ENCODE results near the gene MUC6. TPM values are rescaled to one million over a fixed set of nuclear protein-coding genes. Genes with fewer than 3 reads are reported as not detected.

The MUC6 gene
- total RNA-seq, 2 experiments from 2014 or later = not detected

GRCh38 chr11:1030086-1030485 lies 6.4 kb downstream of the MUC6 start:
- H3K4me3 Mint-ChIP-seq = no peak overlapping the region
- H3K36me3 Mint-ChIP-seq (ENCODE audit: low read depth) = no peaks in the 10 kb centered on the region
- H3K27me3 Mint-ChIP-seq = no peaks in the 10 kb centered on the region
- intact Hi-C loops (cut with DNase I, micrococcal nuclease) = no loop called here
- peaks cover 5% of the 10 kb centered on the region for H3K9me3 Mint-ChIP-seq (ENCODE audit: low read depth)
- H3K27ac Mint-ChIP-seq = no peak overlapping the region
- H3K4me1 Mint-ChIP-seq = no peaks in the 10 kb centered on the region
- POLR2A ChIA-PET = no interaction called here
- DNase-seq (no peak), ATAC-seq (no peak)
- CTCF ChIA-PET = no interaction called here

- Mint-ChIP-seq H3K4me3 (no peak overlapping the region), H3K4me1 (no peaks in the 10 kb centered on the region), H3K36me3 (ENCODE audit: low read depth) (no peaks in the 10 kb centered on the region), H3K9me3 (ENCODE audit: low read depth) (peaks cover 5% of the 10 kb centered on the region), H3K27ac (no peak overlapping the region), H3K27me3 (no peaks in the 10 kb centered on the region)
- ATAC-seq = no peak
- intact Hi-C loops (cut with DNase I, micrococcal nuclease) = no loop called here
- POLR2A ChIA-PET = no interaction called here
- no peak for DNase-seq
- CTCF ChIA-PET = no interaction called here
Observed at GRCh38 chr11:1029654-1030053, 6.9 kb downstream of the MUC6 start.

DNA sequence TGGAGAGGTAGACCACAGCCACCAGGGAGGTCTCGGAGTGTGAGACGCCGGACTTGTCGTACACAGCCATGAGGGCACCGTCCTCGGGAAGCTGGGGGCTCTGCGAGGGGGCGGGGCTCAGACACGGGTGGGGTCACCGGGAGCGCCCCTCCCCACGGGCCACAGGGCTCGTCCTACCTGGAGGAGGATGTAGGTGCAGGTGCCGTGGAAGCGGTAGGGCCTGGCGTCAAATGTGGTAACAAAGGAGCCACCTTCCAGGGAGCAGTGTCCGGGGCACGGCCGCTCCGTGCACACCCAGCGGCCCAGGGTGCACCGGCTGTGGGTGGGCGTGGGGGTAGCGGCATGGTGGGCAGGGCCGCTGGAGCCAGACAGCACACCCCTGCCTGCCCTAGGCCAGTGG lies 7.5 kb downstream of the MUC6 start:
- no peak overlapping the region for H3K4me3 Mint-ChIP-seq
- DNase-seq (no peak), ATAC-seq (no peak)
- no peak overlapping the region for H3K27ac Mint-ChIP-seq
- H3K36me3 Mint-ChIP-seq (ENCODE audit: low read depth) = no peaks in the 10 kb centered on the region
- no peaks in the 10 kb centered on the region for H3K4me1 Mint-ChIP-seq
- ChIA-PET POLR2A (no interaction called here), CTCF (no interaction called here)
- no peaks in the 10 kb centered on the region for H3K27me3 Mint-ChIP-seq
- peaks cover 5% of the 10 kb centered on the region for H3K9me3 Mint-ChIP-seq (ENCODE audit: low read depth)
- intact Hi-C loops (cut with DNase I, micrococcal nuclease) = no loop called here

DNA sequence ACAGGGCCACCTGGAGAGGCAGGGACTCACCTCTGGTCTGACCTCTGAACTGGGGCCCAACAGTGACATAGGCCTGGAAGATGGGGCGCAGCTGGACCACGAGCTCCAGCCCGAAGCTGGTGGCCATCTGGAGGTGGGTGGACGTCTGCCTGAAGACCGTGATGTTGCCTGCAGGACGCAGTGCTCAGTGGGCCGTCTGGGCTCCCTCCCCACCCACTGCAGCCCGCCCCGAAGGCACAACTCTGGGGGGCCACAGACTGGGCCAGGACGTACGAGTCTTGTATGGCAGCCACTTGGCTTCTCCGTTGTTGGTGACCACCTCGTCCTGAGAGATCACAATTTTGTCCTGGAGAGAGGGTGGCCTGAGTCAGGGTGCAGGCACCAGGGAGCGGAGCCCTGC lies 7.9 kb downstream of the MUC6 start:
- Mint-ChIP-seq H3K36me3 (ENCODE audit: low read depth) (no peaks in the 10 kb centered on the region), H3K4me3 (no peak overlapping the region), H3K27ac (no peak overlapping the region), H3K27me3 (no peaks in the 10 kb centered on the region), H3K4me1 (no peaks in the 10 kb centered on the region), H3K9me3 (ENCODE audit: low read depth) (peaks cover 5% of the 10 kb centered on the region)
- DNase-seq (no peak), ATAC-seq (no peak)
- POLR2A ChIA-PET = no interaction called here
- CTCF ChIA-PET = no interaction called here
- intact Hi-C loops (cut with DNase I, micrococcal nuclease) = no loop called here

DNA sequence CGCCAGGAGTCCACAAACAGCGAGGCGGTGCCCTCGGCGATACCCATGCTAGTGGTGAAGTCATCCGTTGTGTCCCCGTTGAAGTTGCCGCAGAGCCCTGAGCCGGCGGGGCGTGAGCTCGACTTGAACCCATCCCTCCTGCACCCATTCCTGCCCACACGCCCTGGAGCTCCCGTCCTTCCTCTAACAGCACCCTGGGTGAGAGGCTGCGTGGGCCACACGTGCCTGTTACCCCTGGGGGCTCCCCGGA lies 8.3 kb downstream of the MUC6 start:
- intact Hi-C loops (cut with DNase I, micrococcal nuclease) = no loop called here
- H3K4me3 Mint-ChIP-seq = no peak overlapping the region
- ATAC-seq (no peak), DNase-seq (no peak)
- H3K27me3 Mint-ChIP-seq = no peaks in the 10 kb centered on the region
- ChIA-PET CTCF (no interaction called here), POLR2A (no interaction called here)
- peaks cover 5% of the 10 kb centered on the region for H3K9me3 Mint-ChIP-seq (ENCODE audit: low read depth)
- H3K36me3 Mint-ChIP-seq (ENCODE audit: low read depth) = no peaks in the 10 kb centered on the region
- no peak overlapping the region for H3K27ac Mint-ChIP-seq
- H3K4me1 Mint-ChIP-seq = no peaks in the 10 kb centered on the region

DNA sequence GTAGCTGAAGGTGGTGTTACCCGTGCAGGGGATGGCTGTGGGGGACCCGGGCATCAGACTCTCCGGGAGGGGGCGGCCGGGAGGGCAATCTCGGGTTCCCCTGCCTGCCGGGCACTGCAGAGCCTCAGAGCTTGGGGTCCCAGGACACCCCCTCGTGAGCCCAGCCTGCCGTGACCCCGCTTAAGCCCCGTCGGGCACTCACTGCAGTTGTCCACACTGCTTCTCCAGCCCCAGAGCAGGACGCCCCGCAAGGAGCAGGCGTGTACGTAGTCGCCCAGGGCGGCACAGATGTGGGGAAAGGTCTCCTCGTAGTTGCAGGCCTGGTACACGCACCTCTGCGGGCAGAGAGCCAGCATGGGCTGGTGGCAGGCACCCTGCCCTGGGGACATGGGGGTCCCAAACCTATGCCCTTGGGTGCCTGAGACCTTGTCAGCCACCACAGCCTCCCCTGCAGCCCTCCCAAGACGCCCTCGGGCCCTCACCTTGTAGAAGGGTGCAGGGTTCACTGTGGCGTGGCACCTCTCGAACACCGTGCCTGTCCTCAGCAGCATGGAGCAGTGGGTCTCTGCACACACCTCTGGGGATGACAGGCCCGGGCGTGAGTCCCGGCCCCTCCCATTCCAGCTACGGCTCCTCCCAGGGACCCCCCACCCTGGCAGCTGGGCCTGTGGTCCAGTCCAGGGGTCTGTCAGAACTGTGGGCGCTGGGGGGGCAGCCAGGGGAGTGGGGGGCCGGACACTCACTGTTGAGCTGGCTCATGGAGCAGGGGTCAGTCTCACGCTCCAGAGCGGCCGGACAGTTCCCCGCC lies 8.8 kb downstream of the MUC6 start:
- no peaks in the 10 kb centered on the region for H3K27me3 Mint-ChIP-seq
- POLR2A ChIA-PET = no interaction called here
- ATAC-seq = no peak
- H3K9me3 Mint-ChIP-seq (ENCODE audit: low read depth) = peaks cover 5% of the 10 kb centered on the region
- no peak for DNase-seq
- CTCF ChIA-PET = no interaction called here
- H3K4me1 Mint-ChIP-seq = no peaks in the 10 kb centered on the region
- intact Hi-C loops (cut with DNase I, micrococcal nuclease) = no loop called here
- no peak overlapping the region for H3K4me3 Mint-ChIP-seq
- no peak overlapping the region for H3K27ac Mint-ChIP-seq
- H3K36me3 Mint-ChIP-seq (ENCODE audit: low read depth) = no peaks in the 10 kb centered on the region

- ChIA-PET CTCF (no interaction called here), POLR2A (no interaction called here)
Observed at GRCh38 chr11:1026641-1027482, 9.7 kb downstream of the MUC6 start.

GRCh38 chr11:1026163-1026450 lies 10.4 kb downstream of the MUC6 start:
- no peaks in the 10 kb centered on the region for H3K4me1 Mint-ChIP-seq
- ATAC-seq = no peak
- intact Hi-C loops (cut with DNase I, micrococcal nuclease) = no loop called here

More at GRCh38 chr11:1026641-1027482, 9.7 kb downstream of the MUC6 start:
- H3K4me1 Mint-ChIP-seq = no peaks in the 10 kb centered on the region
- ATAC-seq (no peak), DNase-seq (no peak)
- no peak overlapping the region for H3K27ac Mint-ChIP-seq
- H3K27me3 Mint-ChIP-seq = no peaks in the 10 kb centered on the region
- H3K36me3 Mint-ChIP-seq (ENCODE audit: low read depth) = no peaks in the 10 kb centered on the region
- intact Hi-C loops (cut with DNase I, micrococcal nuclease) = no loop called here
- no peak overlapping the region for H3K4me3 Mint-ChIP-seq
- H3K9me3 Mint-ChIP-seq (ENCODE audit: low read depth) = no peaks in the 10 kb centered on the region

DNA sequence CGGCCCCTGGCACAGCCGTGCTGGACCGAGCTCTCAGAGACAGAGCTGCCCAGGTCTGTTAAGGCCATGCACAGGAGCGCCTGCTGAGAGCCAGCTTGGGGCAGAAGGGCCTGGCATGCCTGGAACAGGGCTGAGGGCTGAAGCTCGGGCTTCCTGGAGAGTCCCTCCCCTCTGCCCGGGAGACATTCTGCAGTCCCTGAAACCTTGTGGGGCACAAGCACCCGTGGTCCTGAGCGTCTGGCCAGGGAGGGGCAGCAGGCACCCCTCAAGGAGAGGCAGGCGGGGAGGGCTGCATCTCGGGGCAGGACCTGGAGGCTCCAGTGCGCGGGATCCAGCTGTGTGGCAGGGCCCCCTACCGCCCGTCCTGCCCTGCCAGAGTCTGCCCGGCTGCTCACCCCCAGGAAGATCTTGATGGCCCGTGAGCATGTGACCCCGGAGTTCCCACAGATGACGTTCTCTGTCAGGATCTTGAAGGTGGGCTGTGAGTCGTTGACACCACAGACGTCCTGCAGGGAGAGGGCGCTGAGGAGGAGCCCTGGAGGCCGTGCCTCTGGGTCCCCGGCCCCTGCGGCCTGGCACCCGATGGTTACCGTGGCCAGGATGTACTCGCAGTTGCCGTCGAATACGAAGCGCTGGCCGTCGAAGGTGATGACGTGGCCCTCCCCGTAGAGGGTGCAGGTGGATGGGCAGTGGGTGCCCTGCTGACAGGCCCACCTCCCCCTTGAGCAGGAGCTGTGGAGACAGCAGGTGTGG lies 10.9 kb downstream of the MUC6 start:
- H3K4me3 Mint-ChIP-seq = no peak overlapping the region
- H3K27me3 Mint-ChIP-seq = no peaks in the 10 kb centered on the region

More at GRCh38 chr11:1026163-1026450, 10.4 kb downstream of the MUC6 start:
- Mint-ChIP-seq H3K36me3 (ENCODE audit: low read depth) (no peaks in the 10 kb centered on the region), H3K27ac (no peak overlapping the region), H3K9me3 (ENCODE audit: low read depth) (no peaks in the 10 kb centered on the region), H3K27me3 (no peaks in the 10 kb centered on the region), H3K4me3 (no peak overlapping the region)
- POLR2A ChIA-PET = no interaction called here
- CTCF ChIA-PET = no interaction called here
- DNase-seq = no peak

DNA sequence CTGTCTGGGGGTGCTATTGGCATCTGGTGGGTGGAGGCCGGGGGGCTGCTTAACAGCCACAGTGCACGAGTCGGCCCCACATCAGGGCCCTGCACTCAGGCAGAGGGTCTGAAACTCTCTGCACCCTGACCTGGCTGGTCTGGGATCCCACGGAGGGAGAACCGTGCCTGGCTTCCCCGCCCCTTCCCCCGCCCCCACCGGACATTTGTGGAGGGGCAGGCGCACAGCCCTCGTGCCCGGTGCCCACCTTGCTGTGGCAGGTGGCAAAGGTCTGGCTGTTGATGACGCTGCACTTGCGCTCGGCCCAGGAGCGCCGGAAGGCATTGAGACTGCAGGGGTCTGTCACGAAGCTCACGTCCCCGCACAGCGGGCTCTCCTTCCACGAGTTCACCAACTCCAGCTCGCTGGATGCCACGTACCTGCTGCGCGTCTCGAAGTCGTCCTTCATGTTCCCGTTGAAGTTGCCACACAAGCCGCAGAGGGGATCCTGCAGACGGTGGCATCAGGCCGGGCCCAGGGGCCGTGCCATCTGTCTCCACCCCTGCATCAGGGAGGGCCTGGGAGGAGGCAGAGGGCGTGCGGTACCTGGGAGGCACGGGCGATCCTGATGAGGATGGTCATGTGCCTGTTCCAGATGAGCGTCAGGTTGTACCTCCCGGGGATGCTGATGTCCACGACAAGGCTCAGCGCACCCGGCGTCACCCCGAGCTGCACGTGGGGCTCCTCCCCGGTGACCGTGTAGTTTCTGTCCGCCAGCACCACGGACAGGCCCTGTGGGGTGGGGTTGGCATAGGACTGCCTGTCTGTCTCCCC lies 11.7 kb downstream of the MUC6 start:
- Mint-ChIP-seq H3K4me1 (no peaks in the 10 kb centered on the region), H3K9me3 (ENCODE audit: low read depth) (no peaks in the 10 kb centered on the region), H3K4me3 (no peak overlapping the region), H3K36me3 (ENCODE audit: low read depth) (no peaks in the 10 kb centered on the region), H3K27ac (no peak overlapping the region), H3K27me3 (no peaks in the 10 kb centered on the region)
- CTCF ChIA-PET = no interaction called here
- no peak for ATAC-seq
- DNase-seq = no peak
- intact Hi-C loops (cut with DNase I, micrococcal nuclease) = no loop called here
- POLR2A ChIA-PET = no interaction called here

More for the DNA sequence above, 10.9 kb downstream of the MUC6 start:
- CTCF ChIA-PET = no interaction called here
- no peaks in the 10 kb centered on the region for H3K36me3 Mint-ChIP-seq (ENCODE audit: low read depth)
- no peak overlapping the region for H3K27ac Mint-ChIP-seq
- no peak for DNase-seq
- POLR2A ChIA-PET = no interaction called here
- intact Hi-C loops (cut with DNase I, micrococcal nuclease) = no loop called here
- H3K9me3 Mint-ChIP-seq (ENCODE audit: low read depth) = no peaks in the 10 kb centered on the region
- no peaks in the 10 kb centered on the region for H3K4me1 Mint-ChIP-seq
- ATAC-seq = no peak

DNA sequence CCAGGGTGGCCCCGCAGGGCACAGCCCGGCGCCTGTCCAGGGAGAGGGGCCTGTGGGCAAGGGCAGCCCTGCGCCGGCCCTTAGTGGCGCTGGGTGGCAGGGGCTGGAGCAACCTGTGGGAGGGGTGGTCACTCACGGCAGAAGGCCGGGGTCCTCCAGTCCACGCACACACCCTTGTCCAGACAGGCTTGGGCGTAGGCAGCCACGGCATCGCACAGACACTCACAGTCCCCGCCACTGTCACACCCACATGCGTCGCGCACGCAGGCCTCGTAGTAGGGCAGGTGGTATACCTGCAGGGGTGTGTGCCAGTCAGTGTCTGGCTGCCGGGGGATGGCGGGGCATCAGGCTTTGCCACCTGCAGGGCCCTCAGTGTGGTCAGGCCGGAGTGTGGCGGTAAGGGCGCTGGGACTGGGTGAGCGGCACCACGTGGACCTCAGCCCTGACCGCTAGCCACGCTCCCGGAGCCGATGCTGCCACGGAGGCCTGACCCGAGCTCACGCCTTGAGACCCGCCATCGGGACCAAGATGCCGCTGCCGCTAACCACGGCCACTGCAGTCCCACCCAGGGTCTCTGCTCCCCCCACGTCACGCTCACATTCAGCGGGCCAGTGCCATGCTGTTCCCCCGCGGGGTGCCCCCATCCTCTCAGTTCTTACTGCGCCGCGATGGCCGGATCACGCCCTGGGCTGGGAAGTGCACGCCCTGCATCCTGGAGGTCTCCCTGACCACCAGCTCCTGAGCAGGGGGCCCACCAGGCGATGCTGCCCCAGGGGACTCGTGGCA lies 12.5 kb downstream of the MUC6 start:
- H3K9me3 Mint-ChIP-seq (ENCODE audit: low read depth) = no peaks in the 10 kb centered on the region
- H3K27ac Mint-ChIP-seq = no peak overlapping the region
- intact Hi-C loops (cut with DNase I, micrococcal nuclease) = no loop called here
- no peak for ATAC-seq
- no peaks in the 10 kb centered on the region for H3K36me3 Mint-ChIP-seq (ENCODE audit: low read depth)
- CTCF ChIA-PET = no interaction called here
- no peaks in the 10 kb centered on the region for H3K4me1 Mint-ChIP-seq
- H3K4me3 Mint-ChIP-seq = no peak overlapping the region
- no peaks in the 10 kb centered on the region for H3K27me3 Mint-ChIP-seq
- DNase-seq = no peak
- POLR2A ChIA-PET = no interaction called here
